NOMO-1 treated with dmso at 0.1 percent for 144 hours (cell line): ENCODE data around the gene RBM34.
"Not testable (repeated sequence)": the region's sequence is repeated elsewhere in the genome, so short reads cannot be mapped to it uniquely, and the experiment has no call there.

Experiments used
- DNase-seq: peaks from one replicate; lab custom pipeline; 2025; ENCODE audit not compliant: unreplicated experiment; lab: John Stamatoyannopoulos, UW

The RBM34 gene, protein sequence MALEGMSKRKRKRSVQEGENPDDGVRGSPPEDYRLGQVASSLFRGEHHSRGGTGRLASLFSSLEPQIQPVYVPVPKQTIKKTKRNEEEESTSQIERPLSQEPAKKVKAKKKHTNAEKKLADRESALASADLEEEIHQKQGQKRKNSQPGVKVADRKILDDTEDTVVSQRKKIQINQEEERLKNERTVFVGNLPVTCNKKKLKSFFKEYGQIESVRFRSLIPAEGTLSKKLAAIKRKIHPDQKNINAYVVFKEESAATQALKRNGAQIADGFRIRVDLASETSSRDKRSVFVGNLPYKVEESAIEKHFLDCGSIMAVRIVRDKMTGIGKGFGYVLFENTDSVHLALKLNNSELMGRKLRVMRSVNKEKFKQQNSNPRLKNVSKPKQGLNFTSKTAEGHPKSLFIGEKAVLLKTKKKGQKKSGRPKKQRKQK

DNA sequence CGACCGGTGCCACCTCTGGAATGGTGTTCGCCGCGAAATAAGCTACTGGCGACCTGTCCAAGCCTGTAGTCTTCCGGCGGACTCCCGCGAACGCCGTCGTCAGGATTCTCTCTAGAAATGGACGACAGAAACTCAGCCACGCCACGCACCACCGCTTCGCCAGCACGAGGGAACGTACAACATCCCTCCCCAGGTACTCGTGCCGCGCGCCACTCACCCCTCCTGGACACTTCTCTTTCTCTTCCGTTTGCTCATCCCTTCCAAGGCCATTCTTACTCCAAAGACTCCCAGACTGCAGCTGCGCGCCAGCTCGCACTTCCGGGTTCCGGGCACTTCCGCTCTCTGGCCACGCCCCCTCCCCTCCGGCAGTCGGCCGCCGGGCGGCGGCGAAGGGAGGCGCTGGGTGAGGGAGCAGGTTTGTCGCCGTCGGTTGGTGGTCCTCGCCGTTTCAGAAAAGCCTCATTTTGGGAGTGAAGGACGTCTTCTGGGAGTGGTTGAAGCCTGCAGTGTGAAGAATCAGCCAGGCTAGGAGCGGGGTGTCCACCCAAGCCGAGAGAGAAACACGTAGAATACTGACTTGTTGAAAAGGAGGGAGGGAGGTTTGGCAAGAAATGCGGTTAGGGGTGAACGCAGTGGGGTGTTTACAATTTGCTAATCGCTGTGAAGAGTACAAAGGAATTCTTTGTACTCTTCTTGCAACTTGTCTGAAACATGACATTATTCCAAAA is at the start of gene RBM34:
Gene RBM34 (minus strand): TSS at position 294 of the 728 bp plus-strand sequence. CDS start 24 bp downstream, at position 270.
- DNase-seq: peak; percentile 88

DNA sequence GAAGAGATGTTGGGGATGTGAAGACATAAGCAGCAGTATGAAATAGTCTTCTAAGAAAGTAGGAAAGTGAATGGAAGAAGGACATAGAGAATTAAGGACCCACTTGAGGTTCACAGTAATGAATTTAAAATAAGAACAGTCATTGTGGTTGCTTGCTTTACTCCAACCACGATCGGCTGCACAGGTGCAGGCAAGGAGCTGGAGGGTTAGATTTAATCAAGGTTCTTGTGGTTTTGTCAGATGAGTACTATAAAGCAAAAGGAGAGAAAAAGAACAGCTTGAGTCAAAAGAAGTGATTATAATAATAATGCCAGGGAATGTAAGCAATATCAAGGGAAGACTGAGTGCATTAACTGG is 46.1 kb upstream of the RBM34 start:
- no peak for DNase-seq

DNA sequence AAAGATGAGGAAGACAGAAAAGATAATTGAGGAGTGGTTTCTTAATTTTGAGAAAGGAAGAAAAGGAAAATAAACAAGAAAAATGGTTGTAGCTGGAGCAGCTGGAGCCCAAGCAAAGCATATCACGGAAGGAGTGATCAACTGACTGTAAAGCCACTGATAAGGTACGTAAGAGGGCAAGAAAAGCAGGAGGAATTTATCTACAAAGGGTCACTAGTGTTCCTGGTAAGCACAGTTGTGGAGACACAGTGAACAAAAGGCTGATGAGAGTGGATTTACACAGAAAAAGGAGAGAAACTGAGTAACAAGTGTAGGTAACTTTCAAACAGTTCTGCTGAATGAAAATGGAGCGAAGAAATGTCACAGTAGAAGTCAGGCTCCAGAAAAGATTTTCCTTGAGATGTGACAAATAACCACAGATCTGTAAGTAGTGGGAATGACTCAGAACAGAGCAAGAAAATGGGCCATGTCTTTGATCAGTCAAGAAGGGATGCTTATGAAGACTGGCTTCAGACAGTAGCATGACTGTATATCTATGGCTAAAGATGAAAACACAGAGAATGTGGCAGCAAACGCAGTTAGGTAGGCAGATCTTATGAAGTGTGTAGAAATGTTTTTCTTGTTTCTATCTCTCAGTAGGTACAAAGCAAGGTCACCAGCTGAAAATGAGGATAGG is 45.6 kb upstream of the RBM34 start:
- DNase-seq: no peak

DNA sequence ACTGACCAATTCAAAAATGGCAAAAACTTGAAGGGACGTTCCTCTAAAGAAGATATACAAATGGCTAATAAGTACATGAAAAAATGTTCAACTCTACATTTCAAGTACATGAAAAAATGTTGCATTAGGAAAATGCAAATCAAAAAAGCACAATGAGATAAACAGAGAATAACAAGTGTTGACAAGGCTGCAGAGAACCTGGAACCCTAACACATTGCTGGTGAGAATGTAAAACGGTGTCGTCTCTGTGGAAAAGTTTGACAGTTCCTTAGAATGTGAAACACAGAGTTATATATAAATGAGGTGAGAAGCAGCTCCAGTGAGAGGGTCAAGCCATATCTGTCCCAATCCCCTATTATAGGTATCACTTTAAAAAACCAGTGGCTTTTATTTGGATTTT is 44.6 kb upstream of the RBM34 start:
- no peak for DNase-seq

DNA sequence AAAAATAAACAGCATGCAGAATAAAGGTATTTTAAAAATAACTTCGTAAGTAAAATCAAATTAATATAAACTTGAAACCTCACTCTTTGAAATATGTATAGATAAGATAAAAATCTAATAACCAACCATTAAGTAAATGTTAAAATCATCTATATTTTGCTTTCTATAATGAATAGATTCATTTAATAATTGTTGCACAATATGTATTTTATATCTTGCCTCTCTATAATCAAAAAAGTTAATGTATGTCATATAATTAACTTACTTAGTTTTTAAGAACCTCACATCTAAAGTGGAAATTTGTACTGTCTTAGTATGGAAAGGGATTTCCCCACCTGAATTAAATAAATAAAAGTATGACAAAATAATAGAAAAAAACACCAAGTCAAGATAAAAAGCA is 42.4 kb upstream of the RBM34 start:
- no peak for DNase-seq

DNA sequence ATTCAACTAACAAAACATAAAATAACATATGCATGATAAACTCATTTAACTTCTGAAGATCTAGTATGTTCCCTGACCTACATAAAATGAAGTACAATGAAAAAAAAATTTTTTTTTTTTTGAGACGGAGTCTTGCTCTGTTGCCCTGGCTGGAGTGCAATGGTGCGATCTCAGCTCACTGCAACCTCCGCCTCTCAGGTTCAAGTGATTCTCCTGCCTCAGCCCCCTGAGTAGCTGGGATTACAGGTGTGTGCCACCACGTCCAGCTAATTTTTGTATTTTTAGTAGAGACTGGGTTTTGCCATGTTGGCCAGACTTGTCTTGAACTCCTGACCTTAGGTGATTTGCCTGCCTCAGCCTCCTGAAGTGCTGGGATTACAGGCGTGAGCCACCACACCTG is 41.4 kb upstream of the RBM34 start:
- DNase-seq: not testable (repeated sequence)

DNA sequence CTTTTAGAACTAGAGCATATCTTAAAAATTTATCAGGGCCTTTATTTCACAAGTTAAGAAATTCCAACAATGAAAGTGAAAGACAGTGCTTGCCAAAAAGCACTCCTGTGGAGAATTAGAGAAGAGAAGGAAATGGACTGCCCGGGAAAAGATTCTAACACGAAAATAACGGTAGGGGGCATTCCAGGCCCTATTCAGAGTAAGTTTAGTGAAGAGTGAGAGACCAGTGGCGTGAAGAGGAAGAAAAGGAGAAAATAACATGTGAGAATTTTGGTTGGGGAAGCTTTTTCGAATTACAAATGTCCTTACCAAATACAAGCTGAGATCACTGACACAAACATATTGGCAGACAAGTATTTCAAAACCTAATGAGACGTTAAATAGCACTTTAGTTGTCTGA is 38.4 kb upstream of the RBM34 start:
- no peak for DNase-seq

DNA sequence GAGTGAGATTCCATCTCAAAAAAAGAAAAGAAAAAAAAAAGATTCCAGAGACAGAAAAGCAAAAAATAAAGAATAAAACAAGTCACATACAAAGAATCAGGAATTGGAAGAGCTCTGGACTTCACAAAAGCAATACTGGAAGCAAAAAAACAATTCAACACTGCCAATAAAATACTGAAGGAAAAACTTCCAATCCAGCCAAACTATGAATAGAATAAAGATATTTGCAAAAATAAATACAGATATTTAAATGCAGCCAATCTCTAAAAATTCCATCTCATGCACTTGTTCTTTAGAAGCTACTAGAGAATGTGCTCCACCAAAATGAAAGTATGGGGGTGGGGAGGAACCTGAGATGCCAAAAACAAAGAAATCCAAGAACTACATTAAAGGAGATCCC is 29.4 kb upstream of the RBM34 start:
- DNase-seq: no peak

DNA sequence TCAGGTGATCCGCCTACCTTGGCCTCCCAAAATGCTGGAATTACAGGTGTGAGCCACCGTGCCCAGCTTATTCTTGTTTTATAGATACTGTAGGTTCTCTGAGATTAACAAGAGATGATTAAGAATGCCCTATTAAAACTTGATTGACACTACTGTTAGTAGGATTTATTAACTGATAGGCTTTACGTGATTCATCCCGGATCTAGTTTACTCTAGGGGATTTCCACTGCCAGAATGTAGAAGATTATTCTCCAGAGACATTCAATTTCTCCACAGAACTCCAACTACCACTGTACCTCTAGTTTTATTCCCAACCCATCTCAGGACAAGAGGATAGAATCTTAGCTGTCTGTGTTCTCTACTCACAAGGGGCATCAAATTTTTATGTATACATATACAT is 26.3 kb upstream of the RBM34 start:
- DNase-seq: no peak

DNA sequence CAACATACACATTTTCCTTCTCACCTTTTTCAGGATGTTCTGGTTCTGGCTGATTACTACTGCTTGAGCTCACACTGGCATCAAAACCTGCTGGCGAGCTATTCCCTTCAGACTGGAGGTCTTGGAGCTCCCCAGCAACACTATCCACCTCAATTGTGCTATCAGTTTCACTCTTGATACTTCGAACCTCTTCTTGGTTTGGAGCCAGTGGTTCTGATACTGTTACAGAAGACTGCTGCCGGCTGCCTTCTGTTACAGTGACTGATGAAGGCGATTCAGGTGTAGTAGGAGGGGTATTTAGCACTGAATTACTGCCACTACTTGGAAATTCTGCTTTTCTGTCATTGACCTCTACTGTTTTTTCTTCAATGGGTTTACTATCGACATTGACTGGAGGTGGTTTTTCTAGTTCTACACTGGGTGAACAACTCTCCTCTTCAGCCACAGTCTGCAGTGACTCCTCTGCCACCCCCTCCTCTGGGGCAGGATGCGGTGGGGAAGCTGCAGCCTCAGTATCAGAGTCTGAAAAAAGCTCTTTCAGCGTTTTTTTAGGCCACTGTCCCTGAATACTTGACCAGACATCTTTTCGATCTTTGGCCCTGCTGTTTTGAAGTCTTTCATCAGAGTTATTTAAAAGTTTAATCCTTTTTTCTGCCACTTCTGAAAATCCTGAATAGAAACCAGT is 20.7 kb upstream of the RBM34 start:
- no peak for DNase-seq

DNA sequence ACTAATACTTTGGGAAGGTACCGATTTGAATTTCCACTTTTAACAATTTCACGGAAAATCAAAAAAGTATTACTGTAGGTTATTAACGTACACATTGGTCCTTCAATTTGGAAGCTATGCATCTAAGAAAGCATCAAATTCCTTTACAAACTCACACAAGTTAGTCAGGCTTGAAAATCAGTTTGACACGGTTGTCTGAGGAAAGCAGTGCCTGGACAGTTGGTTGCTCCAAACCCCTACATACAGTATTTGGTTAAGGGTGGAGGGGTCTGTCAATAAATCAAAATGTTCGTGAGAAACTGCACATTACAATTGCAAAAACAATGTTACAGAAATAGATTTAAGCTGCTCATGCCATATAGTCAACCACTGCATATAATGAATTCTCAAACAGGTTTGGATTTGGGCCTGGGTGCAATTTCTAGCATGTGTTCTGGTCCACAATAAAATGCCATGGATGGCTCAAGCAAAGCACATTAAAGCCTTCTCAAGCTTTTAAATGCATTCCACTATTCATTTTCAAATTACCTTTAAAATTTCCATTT is 19.9 kb upstream of the RBM34 start:
- DNase-seq: no peak

DNA sequence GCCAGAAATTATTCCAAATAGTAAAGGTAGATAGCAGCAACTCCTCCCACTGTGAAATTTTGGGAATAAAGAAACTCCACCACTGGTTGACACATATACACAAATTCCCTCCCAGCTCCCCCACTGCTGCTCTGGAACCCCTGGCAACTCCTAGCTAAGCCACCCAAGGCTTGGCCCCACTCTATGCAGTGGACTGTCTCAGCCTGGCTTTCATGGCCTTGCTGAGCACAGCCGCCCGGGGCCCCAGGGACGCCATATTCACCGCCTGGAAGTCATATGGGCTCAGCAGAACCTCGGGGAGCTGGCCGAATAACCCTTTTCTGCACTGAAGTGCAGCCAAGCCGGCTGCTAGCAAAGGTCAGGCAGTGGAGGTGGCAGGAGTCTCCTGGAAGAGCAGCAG is 15.4 kb upstream of the RBM34 start:
- no peak for DNase-seq

DNA sequence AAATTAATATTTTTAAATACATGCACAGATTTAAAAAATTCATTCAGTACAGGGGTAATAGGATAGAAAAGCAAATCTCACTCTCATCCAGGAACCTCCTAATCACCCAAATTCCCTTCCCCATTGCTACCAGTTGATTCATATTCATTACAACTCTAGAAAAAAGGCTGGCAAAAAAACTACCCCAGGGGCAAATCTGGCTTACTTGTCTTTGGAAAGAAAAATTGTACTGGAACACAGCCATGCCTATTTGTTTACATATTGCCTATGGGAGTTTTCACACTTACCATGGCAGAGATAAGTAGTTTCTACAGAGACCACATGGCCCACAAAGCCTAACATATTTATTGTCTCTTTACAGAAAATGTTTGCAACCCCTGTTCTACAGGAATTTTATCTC is 8.9 kb upstream of the RBM34 start:
- no peak for DNase-seq

DNA sequence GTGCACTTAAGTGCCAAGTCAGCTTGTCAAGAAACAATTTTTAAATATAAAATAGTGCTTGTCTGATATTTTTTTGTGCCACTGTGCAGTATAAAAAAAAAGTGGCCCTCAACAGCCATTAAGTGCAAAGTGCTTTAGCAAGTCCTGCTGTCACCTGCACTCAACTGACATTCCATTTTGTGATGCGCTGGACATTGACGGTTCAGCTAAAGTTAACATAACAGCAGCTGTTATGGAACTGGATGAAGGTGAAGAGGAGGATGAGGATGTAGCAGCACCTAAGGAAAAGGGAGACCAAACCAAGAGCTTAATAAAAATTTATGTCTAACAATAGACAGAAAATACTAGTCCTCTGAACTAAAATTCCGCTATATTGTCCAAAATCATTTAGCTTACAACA is 7.3 kb upstream of the RBM34 start:
- DNase-seq: no peak

DNA sequence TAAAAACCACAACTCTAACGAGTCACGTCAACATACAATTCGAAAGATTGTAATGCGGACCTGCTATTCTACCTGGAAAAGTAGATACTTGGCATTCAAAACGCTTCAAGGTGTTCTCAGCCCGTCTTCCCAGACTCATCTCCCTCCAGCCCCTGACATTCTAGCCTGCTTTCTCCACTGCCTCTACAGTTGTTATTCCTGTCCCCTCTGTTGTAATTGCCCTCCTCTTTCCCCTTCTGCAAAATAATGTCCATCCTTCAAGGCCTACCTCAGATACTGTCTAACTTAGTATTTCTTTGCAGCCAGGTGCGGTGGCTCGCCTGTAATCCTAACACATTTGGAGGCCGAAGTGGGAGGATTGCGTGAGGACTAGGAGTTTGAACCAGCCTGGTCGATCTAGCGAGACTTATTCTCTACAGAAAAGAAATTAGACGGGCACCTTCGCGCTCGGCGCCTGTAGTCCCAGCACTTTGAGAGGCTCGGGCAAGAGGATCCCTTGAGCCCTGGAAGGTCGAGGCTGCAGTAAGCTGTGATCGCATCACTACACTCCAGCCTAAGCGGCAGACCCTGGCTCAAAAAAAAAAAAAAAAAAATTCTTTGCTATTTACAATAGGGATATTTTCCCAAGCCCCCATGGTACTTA is 756 bp upstream of the RBM34 start:
- no peak for DNase-seq

DNA sequence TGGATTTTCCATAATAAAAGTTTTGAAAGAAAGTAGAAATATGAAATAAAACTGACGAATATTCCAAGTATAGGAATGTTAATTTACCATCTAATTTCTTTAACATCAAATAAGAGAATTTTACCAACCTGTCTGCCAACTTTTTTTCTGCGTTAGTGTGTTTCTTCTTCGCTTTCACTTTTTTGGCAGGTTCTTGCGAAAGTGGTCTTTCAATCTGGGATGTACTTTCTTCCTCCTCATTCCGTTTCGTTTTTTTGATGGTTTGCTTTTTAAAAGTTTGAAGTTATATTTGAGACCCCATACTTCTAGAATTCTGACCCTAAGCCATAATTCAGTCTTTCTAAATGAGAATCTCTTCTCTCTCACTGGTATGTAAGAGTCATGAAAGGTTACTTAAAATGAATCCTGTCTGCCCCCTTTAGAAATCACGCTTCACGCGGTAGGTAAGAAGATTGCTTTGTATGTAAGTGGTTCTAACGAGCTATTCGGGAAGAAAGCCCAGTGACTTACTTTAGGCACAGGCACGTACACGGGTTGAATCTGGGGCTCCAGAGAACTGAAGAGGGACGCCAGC is 580 bp downstream of the RBM34 start:
- peak; percentile 67 for DNase-seq

DNA sequence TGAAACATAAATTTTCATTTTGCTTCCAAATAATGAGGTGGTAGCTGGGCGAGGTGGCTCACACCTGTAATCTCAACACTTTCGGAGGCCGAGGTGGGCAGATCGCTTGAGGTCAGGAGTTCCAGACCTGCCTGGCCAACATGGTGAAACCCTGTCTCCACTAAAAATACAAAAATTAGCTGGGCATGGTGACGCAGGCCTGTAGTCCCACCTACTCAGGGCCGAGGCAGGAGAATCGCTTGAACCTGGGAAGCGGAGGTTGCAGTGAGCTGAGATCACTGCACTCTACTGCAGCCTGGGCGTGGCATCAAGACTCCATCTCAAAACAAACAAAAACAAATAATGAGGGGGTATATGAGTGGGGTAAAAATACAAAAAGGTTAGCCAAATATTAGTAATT is 1.1 kb downstream of the RBM34 start:
- not testable (repeated sequence) for DNase-seq

DNA sequence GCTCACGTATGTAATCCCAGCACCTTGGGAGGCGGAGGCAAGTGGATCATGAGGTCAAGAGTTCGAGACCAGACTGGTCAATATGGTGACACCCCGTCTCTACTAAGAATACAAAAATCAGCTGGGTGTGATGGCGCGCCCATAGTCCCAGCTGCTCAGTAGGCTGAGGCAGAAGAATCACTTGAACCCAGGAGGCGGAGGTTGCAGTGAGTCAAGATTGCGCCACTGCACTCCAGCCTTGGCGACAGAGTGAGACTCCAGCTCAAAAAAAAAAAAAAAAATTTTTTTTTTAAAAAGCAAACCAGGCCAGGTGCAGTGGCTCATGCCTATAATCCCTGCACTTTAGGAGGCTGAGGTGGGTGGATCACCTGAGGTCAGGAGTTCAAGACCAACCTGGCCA is 1.8 kb downstream of the RBM34 start:
- DNase-seq: not testable (repeated sequence)

DNA sequence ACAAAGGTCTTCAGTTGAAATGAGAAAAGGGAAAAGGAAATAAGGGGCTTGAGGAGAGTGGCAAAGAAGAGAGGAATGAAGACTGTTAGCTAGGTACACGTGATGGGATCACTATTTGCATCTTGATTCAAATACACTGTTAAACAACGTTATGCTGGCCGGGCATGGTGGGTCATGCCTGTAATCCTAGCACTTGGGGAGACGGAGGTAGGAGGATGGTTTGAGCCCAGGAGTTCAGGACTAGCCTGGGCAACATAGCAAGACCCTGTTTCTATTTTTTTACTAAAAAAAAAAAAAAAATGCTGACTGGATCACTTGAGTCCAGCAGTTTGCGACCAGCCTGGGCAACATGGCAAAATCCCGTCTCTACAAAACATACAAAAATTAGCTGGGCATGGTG is 2.4 kb downstream of the RBM34 start:
- DNase-seq: no peak

DNA sequence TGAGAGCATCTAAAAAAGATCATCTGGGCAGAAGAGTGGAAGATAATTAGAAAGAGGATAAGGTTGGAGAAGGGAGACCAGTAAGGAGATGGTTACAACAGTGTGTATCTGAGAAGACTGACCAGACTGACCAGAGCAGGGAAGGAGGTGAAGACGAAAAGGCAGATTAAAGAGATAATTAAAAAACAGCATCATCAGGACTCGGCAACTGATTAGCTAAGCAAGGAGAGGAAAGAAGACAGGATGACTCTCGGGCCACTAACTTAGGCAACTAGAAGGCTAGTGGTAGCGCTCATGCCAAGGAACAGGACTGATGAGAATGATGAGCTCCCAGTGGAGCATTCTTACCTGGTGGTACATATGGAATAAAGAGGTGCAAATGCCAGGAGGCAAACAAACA is 3.9 kb downstream of the RBM34 start:
- DNase-seq: no peak
